H9 (cell line): ENCODE measurements around the gene RNF13. TPM values are rescaled to one million over a fixed set of nuclear protein-coding genes. Genes with fewer than 3 reads are reported as not detected.

Source experiments
- DNase-seq: peaks from one replicate; pipeline ENCODE4 v3.0.0-alpha.2; 2017
- H2AFZ ChIP-seq: one replicate; pipeline ENCODE4 v1.6.1; 2013; ENCODE audit warnings: mild to moderate bottlenecking, low read length, control low read depth, moderate library complexity
- H2AK5ac ChIP-seq: 2 replicates; pipeline ENCODE4 v1.6.1; 2013; ENCODE audit warnings: low read length, control low read depth, mixed read lengths; ENCODE audit not compliant: insufficient read length
- H2BK120ac ChIP-seq: one replicate; pipeline ENCODE4 v1.6.1; 2013; ENCODE audit warnings: low read depth, mild to moderate bottlenecking, low read length, control low read depth, inconsistent platforms; ENCODE audit not compliant: poor library complexity, severe bottlenecking
- H2BK12ac ChIP-seq: 2 replicates; pipeline ENCODE4 v1.6.1; 2013; ENCODE audit warnings: low read length, control low read depth, mixed read lengths, low read depth; ENCODE audit not compliant: insufficient read length
- H2BK15ac ChIP-seq: 2 replicates; pipeline ENCODE4 v1.6.1; 2013; ENCODE audit warnings: low read depth, low read length, control low read depth
- H2BK20ac ChIP-seq: one replicate; pipeline ENCODE4 v1.6.1; 2013; ENCODE audit warnings: low read depth, mild to moderate bottlenecking, low read length, control low read depth, inconsistent platforms; ENCODE audit not compliant: poor library complexity, severe bottlenecking
- H2BK5ac ChIP-seq: 2 replicates; pipeline ENCODE4 v1.6.1; 2013; ENCODE audit warnings: low read length, control low read depth, mixed read lengths; ENCODE audit not compliant: insufficient read length
- H3K14ac ChIP-seq: 2 replicates; pipeline ENCODE4 v1.6.1; 2013; ENCODE audit warnings: low read length, control low read depth; ENCODE audit not compliant: insufficient read depth
- H3K18ac ChIP-seq: 2 replicates; pipeline ENCODE4 v1.6.1; 2013; ENCODE audit warnings: low read depth, mild to moderate bottlenecking, mixed read lengths, low read length, control low read depth; ENCODE audit not compliant: insufficient read length
- H3K23ac ChIP-seq: 2 replicates; pipeline ENCODE4 v1.6.1; 2013; ENCODE audit warnings: low read length, control low read depth, mixed read lengths, low read depth; ENCODE audit not compliant: insufficient read length
- H3K23me2 ChIP-seq: 2 replicates; pipeline ENCODE4 v1.6.1; 2013; ENCODE audit warnings: low read depth, mild to moderate bottlenecking, mixed read lengths, low read length, control low read depth; ENCODE audit not compliant: insufficient read length, poor library complexity, severe bottlenecking
- H3K27ac ChIP-seq: 2 replicates; pipeline ENCODE4 v1.5.1; 2013; ENCODE audit warnings: low read length, control low read depth, mixed read lengths, low read depth; ENCODE audit not compliant: insufficient read length
- H3K27me3 ChIP-seq: 2 replicates; pipeline ENCODE4 v1.6.1; 2013; ENCODE audit warnings: low read length, control low read depth, inconsistent platforms; ENCODE audit not compliant: insufficient read depth
- H3K4ac ChIP-seq: 2 replicates; pipeline ENCODE4 v1.6.1; 2013; ENCODE audit warnings: low read depth, mild to moderate bottlenecking, control low read depth, inconsistent platforms, low read length, moderate library complexity
- H3K4me1 ChIP-seq: 2 replicates; pipeline ENCODE4 v1.6.1; 2013; ENCODE audit warnings: low read length, control low read depth, inconsistent platforms; ENCODE audit not compliant: insufficient read depth
- H3K4me2 ChIP-seq: 2 replicates; pipeline ENCODE4 v1.6.1; 2013; ENCODE audit warnings: low read length, control low read depth, mixed read lengths; ENCODE audit not compliant: insufficient read length, insufficient read depth
- H3K56ac ChIP-seq: 2 replicates; pipeline ENCODE4 v1.6.1; 2013; ENCODE audit warnings: low read depth, mild to moderate bottlenecking, mixed read lengths, low read length, control low read depth; ENCODE audit not compliant: insufficient read length
- H3K79me1 ChIP-seq: 2 replicates; pipeline ENCODE4 v1.6.1; 2013; ENCODE audit warnings: low read depth, mild to moderate bottlenecking, moderate library complexity, low read length, control low read depth, inconsistent platforms; ENCODE audit not compliant: insufficient read depth, poor library complexity, severe bottlenecking
- H3K79me2 ChIP-seq: 2 replicates; pipeline ENCODE4 v1.6.1; 2013; ENCODE audit warnings: low read length, control low read depth, inconsistent platforms; ENCODE audit not compliant: insufficient read depth
- H3K9ac ChIP-seq: 2 replicates; pipeline ENCODE4 v1.6.1; 2013; ENCODE audit warnings: low read length, control low read depth, mixed read lengths; ENCODE audit not compliant: insufficient read length; ENCODE audit errors: extremely low read depth
- H3K9me3 ChIP-seq: one replicate; pipeline ENCODE4 v1.6.1; 2013; ENCODE audit warnings: low read depth, low read length, inconsistent platforms; ENCODE audit not compliant: control insufficient read depth
- H3T11ph ChIP-seq: one replicate; pipeline ENCODE4 v1.6.1; 2013; ENCODE audit warnings: mild to moderate bottlenecking, low read length, control low read depth, inconsistent platforms
- H4K20me1 ChIP-seq: one replicate; pipeline ENCODE4 v1.6.1; 2013; ENCODE audit not compliant: control insufficient read depth, insufficient read length, insufficient read depth
- H4K5ac ChIP-seq: 2 replicates; pipeline ENCODE4 v1.6.1; 2013; ENCODE audit warnings: low read depth, mild to moderate bottlenecking, mixed read lengths, low read length, control low read depth; ENCODE audit not compliant: insufficient read length
- H4K8ac ChIP-seq: replicated peaks from 2 replicates; pipeline ENCODE4 v1.6.1; 2013; ENCODE audit warnings: low read length, control low read depth, mixed read lengths, low read depth; ENCODE audit not compliant: insufficient read length
- H4K91ac ChIP-seq: 2 replicates; pipeline ENCODE4 v1.6.1; 2013; ENCODE audit warnings: low read depth, mild to moderate bottlenecking, moderate library complexity, mixed read lengths, low read length, control low read depth; ENCODE audit not compliant: insufficient read length
- H3K27ac Mint-ChIP-seq, 3 experiments: 2 replicates in 2 of 3; 3 replicates in 1 of 3; pipeline ENCODE4 v1.8.0; 2020 to 2021; ENCODE audit warnings: mixed read lengths in 3 of 3, mild to moderate bottlenecking in 1 of 3, moderate library complexity in 1 of 3
- H3K27me3 Mint-ChIP-seq: 2 replicates; pipeline ENCODE4 v1.8.0; 2021; ENCODE audit warnings: low read depth, mild to moderate bottlenecking, moderate library complexity, mixed read lengths
- H3K36me3 Mint-ChIP-seq, 3 experiments: 2 replicates in 2 of 3; 3 replicates in 1 of 3; pipeline ENCODE4 v1.8.0; 2020 to 2021; ENCODE audit warnings: low read depth in 3 of 3, mixed read lengths in 3 of 3; ENCODE audit not compliant: insufficient read depth in 1 of 3
- H3K4me1 Mint-ChIP-seq, 2 experiments: 2 replicates each; pipeline ENCODE4 v1.8.0; 2020; ENCODE audit warnings: mixed read lengths in 2 of 2
- H3K4me3 Mint-ChIP-seq, 2 experiments: 2 replicates in 1 of 2; 3 replicates in 1 of 2; pipeline ENCODE4 v1.8.0; 2020 to 2021; ENCODE audit warnings: mild to moderate bottlenecking in 2 of 2, mixed read lengths in 2 of 2, moderate library complexity in 1 of 2
- H3K9me3 Mint-ChIP-seq, 2 experiments: 2 replicates in 1 of 2; 3 replicates in 1 of 2; pipeline ENCODE4 v1.8.0; 2020; ENCODE audit warnings: mild to moderate bottlenecking in 2 of 2, mixed read lengths in 2 of 2, moderate library complexity in 1 of 2
- CTCF ChIP-seq: fragments of 200-600 bp; sonication (generic); conservative IDR thresholded peaks from 3 replicates; pipeline ENCODE4 v1.8.0; 2021; ENCODE audit warnings: antibody characterized with exemption, mild to moderate bottlenecking
- WGBS: extraction: QIAGEN DNeasy Blood & Tissue Kit; methylation state at CpG from one replicate; pipeline ENCODE4 v1.1.7; 2013; ENCODE audit warnings: missing lambda C conversion rate, low lambda C conversion rate, mixed read lengths; ENCODE audit not compliant: insufficient read length; ENCODE audit errors: extremely low coverage; 5-methylcytosine and 5-hydroxymethylcytosine counted together
- total RNA-seq: library from RNA; stranded (reverse); gene quantifications from 2 replicates; pipeline ENCODE4 v1.2.1, GENCODE V29; 2021

Gene RNF13
- total RNA-seq, 1 experiment from 2014 or later = 23.4 TPM

GRCh38 chr3:149971403-149972075 is 158.5 kb downstream of the RNF13 start:
- H3K4ac ChIP-seq = peak overlapping the region; percentile 2; the same call in 1 of the 2 replicates
- H2BK12ac ChIP-seq = no peak overlapping the region
- no peak for TF ChIP-seq CTCF
- Mint-ChIP-seq H3K36me3 (peaks cover 11 to 19% (median 13%) of the 10 kb centered on the region in 3 experiments), H3K27me3 (no peaks in the 10 kb centered on the region), H3K27ac (peak overlapping the region; percentile 96 to 99 (median 98)), H3K4me1 (peaks cover 37 to 44% of the 10 kb centered on the region in 2 experiments), H3K9me3 (no peaks in the 10 kb centered on the region; a peak in 1 of 5 replicates), H3K4me3 (peak overlapping the region; percentile 94 to 96)
- WGBS = no CpG with 5 or more reads among the region's 42 CpGs
- peak overlapping the region; percentile 90 for H3K18ac ChIP-seq
- no peak overlapping the region for H2AK5ac ChIP-seq
- no peak overlapping the region for H2BK5ac ChIP-seq
- no peak overlapping the region for H2BK120ac ChIP-seq
- no peak overlapping the region for H4K8ac ChIP-seq
- no peaks in the 10 kb centered on the region for H3K79me1 ChIP-seq
- H3K27ac ChIP-seq = peak overlapping the region; percentile 22
- H3K23me2 ChIP-seq = peaks cover 19% of the 10 kb centered on the region
- peak overlapping the region; percentile 71 for H3K4me2 ChIP-seq
- H2BK15ac ChIP-seq = no peak overlapping the region
- H3K56ac ChIP-seq = no peak overlapping the region
- no peak overlapping the region for H2BK20ac ChIP-seq
- no peaks in the 10 kb centered on the region for H4K20me1 ChIP-seq
- no peak overlapping the region for H2AFZ ChIP-seq
- peak; percentile 86 for DNase-seq
- H4K91ac ChIP-seq = no peak overlapping the region
- H3K4me1 ChIP-seq = peaks cover 2% of the 10 kb centered on the region; the same call in 1 of the 2 replicates
- no peaks in the 10 kb centered on the region for H3K27me3 ChIP-seq
- H3K14ac ChIP-seq = peak overlapping the region; percentile 96
- H3K9me3 ChIP-seq = no peaks in the 10 kb centered on the region
- peak overlapping the region; percentile 72 for H3K9ac ChIP-seq
- peaks cover 17% of the 10 kb centered on the region; the same call in 1 of the 2 replicates for H3K79me2 ChIP-seq
- H3T11ph ChIP-seq = no peak overlapping the region
- no peak overlapping the region for H3K23ac ChIP-seq
- no peak overlapping the region for H4K5ac ChIP-seq
